ENCODE data around the gene COL21A1.

Gene COL21A1

GRCh38 chr6:56246541-56246880, 869 bp downstream of the COL21A1 start:
- no peak overlapping the region for H3K27ac ChIP-seq
- no peak for DNase-seq (ENCODE audit: low read depth, low spot score)

- DNase-seq (ENCODE audit: low read depth, low spot score) = no peak
- H3K27ac ChIP-seq = peak overlapping the region; percentile 68
Observed at GRCh38 chr6:56245903-56246351, 1.5 kb downstream of the COL21A1 start.

GRCh38 chr6:56244528-56245253, 2.7 kb downstream of the COL21A1 start:
- H3K27ac ChIP-seq = peak overlapping the region; percentile 68

GRCh38 chr6:56244089-56244488, 3.3 kb downstream of the COL21A1 start:
- no peak for DNase-seq (ENCODE audit: low read depth, low spot score)
- peak overlapping the region; percentile 68 for H3K27ac ChIP-seq

More at GRCh38 chr6:56244528-56245253, 2.7 kb downstream of the COL21A1 start:
- no peak for DNase-seq (ENCODE audit: low read depth, low spot score)

- no peak for DNase-seq (ENCODE audit: low read depth, low spot score)
- H3K27ac ChIP-seq = peak overlapping the region; percentile 68
Observed at GRCh38 chr6:56243518-56244070, 3.8 kb downstream of the COL21A1 start.

- no peak overlapping the region for H3K27ac ChIP-seq
Observed at GRCh38 chr6:56242346-56242745, 5.0 kb downstream of the COL21A1 start.

GRCh38 chr6:56241124-56241802, 6.1 kb downstream of the COL21A1 start:
- DNase-seq (ENCODE audit: low read depth, low spot score) = no peak
- H3K27ac ChIP-seq = no peak overlapping the region

More at GRCh38 chr6:56242346-56242745, 5.0 kb downstream of the COL21A1 start:
- DNase-seq (ENCODE audit: low read depth, low spot score) = no peak

GRCh38 chr6:56238352-56238751, 9.0 kb downstream of the COL21A1 start:
- DNase-seq (ENCODE audit: low read depth, low spot score) = no peak
- no peak overlapping the region for H3K27ac ChIP-seq

- no peak for DNase-seq (ENCODE audit: low read depth, low spot score)
Observed at GRCh38 chr6:56235245-56235644, 12.1 kb downstream of the COL21A1 start.

GRCh38 chr6:56232436-56232835, 14.9 kb downstream of the COL21A1 start:
- DNase-seq (ENCODE audit: low read depth, low spot score) = no peak
- no peak overlapping the region for H3K27ac ChIP-seq

More at GRCh38 chr6:56235245-56235644, 12.1 kb downstream of the COL21A1 start:
- H3K27ac ChIP-seq = no peak overlapping the region

GRCh38 chr6:56231827-56232226, 15.6 kb downstream of the COL21A1 start:
- no peak overlapping the region for H3K27ac ChIP-seq
- no peak for DNase-seq (ENCODE audit: low read depth, low spot score)

- DNase-seq (ENCODE audit: low read depth, low spot score) = no peak
- H3K27ac ChIP-seq = no peak overlapping the region
Observed at GRCh38 chr6:56230976-56231566, 16.3 kb downstream of the COL21A1 start.

- no peak for DNase-seq (ENCODE audit: low read depth, low spot score)
- no peak overlapping the region for H3K27ac ChIP-seq
Observed at GRCh38 chr6:56227071-56227879, 20.1 kb downstream of the COL21A1 start.

- H3K27ac ChIP-seq = peak overlapping the region; percentile 15
- peak; percentile 73 for DNase-seq (ENCODE audit: low read depth, low spot score)
Observed at GRCh38 chr6:56223995-56224394, 23.4 kb downstream of the COL21A1 start.

- no peak overlapping the region for H3K27ac ChIP-seq
- DNase-seq (ENCODE audit: low read depth, low spot score) = no peak
Observed at GRCh38 chr6:56222499-56222898, 24.9 kb downstream of the COL21A1 start.

GRCh38 chr6:56220078-56220477, 27.3 kb downstream of the COL21A1 start:
- peak overlapping the region; percentile 33 for H3K27ac ChIP-seq
- DNase-seq (ENCODE audit: low read depth, low spot score) = peak; percentile 97

- no peak overlapping the region for H3K27ac ChIP-seq
- no peak for DNase-seq (ENCODE audit: low read depth, low spot score)
Observed at GRCh38 chr6:56214703-56215101, 32.7 kb downstream of the COL21A1 start.

GRCh38 chr6:56214041-56214702, 33.2 kb downstream of the COL21A1 start:
- H3K27ac ChIP-seq = no peak overlapping the region
- DNase-seq (ENCODE audit: low read depth, low spot score) = no peak

GRCh38 chr6:56211724-56212123, 35.7 kb downstream of the COL21A1 start:
- no peak for DNase-seq (ENCODE audit: low read depth, low spot score)
- no peak overlapping the region for H3K27ac ChIP-seq

GRCh38 chr6:56204134-56204533, 43.2 kb downstream of the COL21A1 start:
- H3K27ac ChIP-seq = no peak overlapping the region
- no peak for DNase-seq (ENCODE audit: low read depth, low spot score)

All from epithelial cell of prostate (primary cell).